ENCODE data around the gene GPR42.

DNA sequence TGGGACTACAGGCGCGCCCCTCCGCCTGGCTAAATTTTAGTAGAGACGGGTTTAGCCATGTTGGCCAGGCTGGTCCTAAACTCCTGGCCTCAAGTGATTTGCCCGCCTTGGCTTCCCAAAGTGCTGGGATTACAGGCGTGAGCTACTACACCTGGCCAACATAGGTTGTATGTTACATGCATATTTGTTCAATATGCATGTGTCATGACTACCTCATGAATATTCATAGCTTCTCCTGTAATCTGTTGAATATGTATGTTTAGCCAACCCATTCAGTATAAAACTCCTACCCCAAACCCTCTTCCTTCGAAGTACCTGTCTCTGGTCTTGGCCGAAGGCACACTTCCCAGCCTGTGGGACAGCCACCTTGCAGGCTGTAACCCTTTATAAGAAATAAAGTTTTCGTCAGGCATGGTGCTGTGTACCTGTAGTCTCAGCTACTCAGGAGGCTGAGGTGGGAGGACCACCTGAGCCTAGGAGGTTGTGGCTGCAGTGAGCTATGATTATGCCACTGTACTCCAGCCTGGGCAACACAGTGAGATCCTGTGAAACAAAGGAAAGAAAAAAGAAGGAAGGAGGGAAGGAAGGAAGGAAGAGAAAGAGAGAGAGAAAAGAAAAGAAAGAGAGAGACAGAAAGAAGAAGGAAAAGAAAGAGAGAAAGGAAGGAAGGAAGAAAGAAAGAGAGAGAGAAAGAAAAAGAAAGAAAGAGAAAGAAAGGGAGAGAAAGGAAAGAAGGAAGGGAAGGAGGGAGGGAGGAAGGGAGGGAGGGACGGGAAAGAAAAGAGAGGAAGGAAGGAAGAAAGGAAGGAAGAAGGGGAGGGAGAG lies 29.3 kb downstream of the GPR42 start:
- TF ChIP-seq SUZ12 (IDR thresholded peaks at IDR 0.05; ENCODE audit: extremely low read depth, insufficient read depth, insufficient read length), result no peak
- no peak for TF ChIP-seq YY1 (IDR thresholded peaks at IDR 0.05; ENCODE audit: insufficient read depth, insufficient read length)

Data from NT2/D1 (cell line).